GM19455 (cell line): ENCODE data around the gene ADGRL4.

Experiments
- ATAC-seq: cut with Tn5 transposase; IDR thresholded peaks from one replicate; pipeline ENCODE4 v1.9.1; 2021; ENCODE audit not compliant: unreplicated experiment

Gene ADGRL4

DNA sequence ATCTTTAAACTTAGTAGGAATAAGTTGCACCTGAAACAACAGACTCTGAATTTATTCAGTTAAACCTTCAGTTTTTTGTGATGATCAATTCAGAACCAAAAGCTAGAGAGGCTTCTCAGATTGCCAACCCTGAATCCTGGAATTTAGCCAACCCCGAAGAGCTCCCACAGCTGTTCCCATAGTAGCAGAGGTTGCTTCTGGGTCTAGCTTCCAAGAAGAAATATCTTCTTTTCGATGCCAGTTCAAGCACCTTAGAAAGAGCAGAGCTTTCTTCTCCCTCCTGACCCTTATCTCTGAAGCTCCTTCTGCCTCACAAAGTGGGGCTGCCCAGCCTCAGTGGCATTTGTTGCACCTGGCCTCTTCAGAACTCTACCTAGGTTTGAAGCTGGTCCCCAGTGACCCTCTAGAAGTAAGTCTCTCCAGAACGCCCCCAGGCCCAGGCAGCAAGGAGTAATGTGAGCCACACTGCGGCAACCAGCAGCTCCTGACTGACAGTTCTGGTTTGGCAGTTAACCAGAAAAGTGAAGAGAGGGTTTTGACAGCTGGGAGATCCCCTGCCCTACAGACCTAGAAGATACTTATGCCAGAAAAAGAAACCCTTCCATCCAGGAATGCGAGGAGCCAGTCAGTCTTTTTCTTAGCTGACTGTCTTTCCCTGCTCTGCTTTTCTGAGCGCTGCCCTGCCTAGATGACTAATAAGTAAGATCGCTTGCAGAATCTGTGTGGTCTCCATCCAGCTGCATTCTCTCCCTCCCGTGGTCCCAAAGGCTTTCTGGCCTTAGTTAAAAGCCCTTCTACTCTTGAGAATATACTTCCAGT is 165.9 kb downstream of the ADGRL4 start:
- ATAC-seq, result no peak
